H1 (cell line): ENCODE data around the gene TSC22D1. TPM values are rescaled to one million over a fixed set of nuclear protein-coding genes. Genes with fewer than 3 reads are reported as not detected.

Experiments
- CTCF ChIA-PET: fragments of 300-600 bp; sonication (Branson Sonifier 250); formaldehyde crosslinking; loops from one replicate; lab custom pipeline; 2021; ENCODE audit not compliant: partially characterized antibody; lab: Charles Lee
- POLR2A ChIA-PET: fragments of 300-600 bp; sonication (Branson Sonifier 250); formaldehyde crosslinking; loops from one replicate; lab custom pipeline; 2021; ENCODE audit warnings: inconsistent platforms; ENCODE audit not compliant: partially characterized antibody; lab: Charles Lee
- DNase-seq, 2 experiments: peaks; one replicate each; pipeline versions ENCODE4 v3.0.0 to v3.0.0-alpha.2; 2010 to 2022; ENCODE audit warnings: low spot score in 2 of 2, low read depth in 1 of 2, mixed read lengths in 1 of 2
- FAIRE-seq: peaks from 2 replicates; lab custom pipeline; 2011; peaks lifted over from hg19 to GRCh38; lab: Jason Lieb, UNC
- H2AFZ ChIP-seq: 2 replicates; pipeline ENCODE4 v1.8.1; 2012; ENCODE audit warnings: low read length, inconsistent platforms
- H2AK5ac ChIP-seq: 2 replicates; pipeline ENCODE4 v1.6.1; 2013; ENCODE audit warnings: low read depth, low read length
- H2BK120ac ChIP-seq: replicated peaks from 2 replicates; pipeline ENCODE3; 2013; ENCODE audit warnings: low read depth, low read length, inconsistent platforms
- H2BK12ac ChIP-seq: 2 replicates; pipeline ENCODE4 v1.6.1; 2013; ENCODE audit warnings: low read depth, low read length
- H2BK15ac ChIP-seq: 2 replicates; pipeline ENCODE4 v1.6.1; 2013; ENCODE audit warnings: low read length
- H2BK20ac ChIP-seq: 2 replicates; pipeline ENCODE4 v1.6.1; 2013; ENCODE audit warnings: low read length
- H2BK5ac ChIP-seq: 2 replicates; pipeline ENCODE4 v1.6.1; 2013; ENCODE audit warnings: low read depth, low read length
- H3K14ac ChIP-seq: 2 replicates; pipeline ENCODE4 v1.6.1; 2013; ENCODE audit warnings: inconsistent platforms; ENCODE audit not compliant: insufficient read length
- H3K18ac ChIP-seq: 2 replicates; pipeline ENCODE4 v1.6.1; 2013; ENCODE audit warnings: low read length; ENCODE audit errors: extremely low read depth
- H3K23ac ChIP-seq: 2 replicates; pipeline ENCODE4 v1.6.1; 2013; ENCODE audit warnings: inconsistent platforms; ENCODE audit not compliant: insufficient read length
- H3K23me2 ChIP-seq: 2 replicates; pipeline ENCODE4 v1.6.1; 2013; ENCODE audit warnings: low read depth, low read length
- H3K27ac ChIP-seq: 2 replicates; pipeline ENCODE4 v1.6.1; 2011; ENCODE audit warnings: low read depth, low read length, inconsistent platforms
- H3K27me3 ChIP-seq, 4 experiments: replicated peaks in 1 of 4; 1 replicate in 1 of 4; 2 replicates in 3 of 4; pipeline versions ENCODE4 v1.6.1 to v1.8.1; 2011 to 2013; ENCODE audit warnings: low read length in 3 of 4, mild to moderate bottlenecking in 3 of 4, inconsistent platforms in 2 of 4, mixed read lengths in 2 of 4, moderate library complexity in 1 of 4; ENCODE audit not compliant: control insufficient read depth in 3 of 4, insufficient read depth in 3 of 4; ENCODE audit errors: extremely low read depth in 1 of 4
- H3K36me3 ChIP-seq, 4 experiments: 2 replicates each; pipeline versions ENCODE4 v1.6.1 to v1.8.1; 2011 to 2013; ENCODE audit warnings: mild to moderate bottlenecking in 4 of 4, low read length in 3 of 4, moderate library complexity in 2 of 4, control low read depth in 1 of 4, inconsistent platforms in 1 of 4; ENCODE audit not compliant: insufficient read depth in 4 of 4, control insufficient read depth in 2 of 4
- H3K4ac ChIP-seq: replicated peaks from 2 replicates; pipeline ENCODE3; 2013; ENCODE audit warnings: low read length, low read depth, mixed read lengths, inconsistent platforms; ENCODE audit not compliant: insufficient read length
- H3K4me1 ChIP-seq, 4 experiments: replicated peaks in 1 of 4; 1 replicate in 1 of 4; 2 replicates in 3 of 4; pipeline versions ENCODE4 v1.6.1 to v1.8.1; 2011 to 2013; ENCODE audit warnings: low read length in 3 of 4, inconsistent platforms in 2 of 4, mixed read lengths in 1 of 4; ENCODE audit not compliant: insufficient read depth in 4 of 4, control insufficient read depth in 3 of 4
- H3K4me2 ChIP-seq, 2 experiments: 2 replicates each; pipeline versions ENCODE4 v1.6.1 to v1.8.1; 2011 to 2013; ENCODE audit warnings: low read depth in 2 of 2, low read length in 2 of 2, control low read depth in 1 of 2, inconsistent platforms in 1 of 2, mild to moderate bottlenecking in 1 of 2; ENCODE audit not compliant: insufficient read depth in 1 of 2
- H3K4me3 ChIP-seq, 4 experiments: fragments of 200-600, 300-600 bp in 1 of 4; sonication (generic), shearing (Covaris generic), sonication (Bioruptor Twin) in 1 of 4; 2 replicates each; pipeline versions ENCODE4 v1.5.1 to v1.8.1; 2011 to 2016; ENCODE audit warnings: low read length in 4 of 4, low read depth in 3 of 4, control low read depth in 2 of 4, inconsistent platforms in 2 of 4, mild to moderate bottlenecking in 2 of 4, mixed read lengths in 1 of 4, moderate library complexity in 1 of 4; ENCODE audit not compliant: insufficient read depth in 2 of 4; ENCODE audit errors: extremely low read depth in 1 of 4
- H3K56ac ChIP-seq: replicated peaks from 2 replicates; pipeline ENCODE3; 2013; ENCODE audit warnings: low read depth, mild to moderate bottlenecking, mixed read lengths, low read length, inconsistent platforms; ENCODE audit not compliant: insufficient read length
- H3K79me1 ChIP-seq: 2 replicates; pipeline ENCODE4 v1.6.1; 2013; ENCODE audit warnings: low read depth, low read length, control low read depth
- H3K79me2 ChIP-seq, 2 experiments: 2 replicates each; pipeline versions ENCODE4 v1.6.1 to v1.8.1; 2012 to 2013; ENCODE audit warnings: low read length in 2 of 2, mild to moderate bottlenecking in 2 of 2, inconsistent platforms in 1 of 2; ENCODE audit not compliant: insufficient read depth in 2 of 2, control insufficient read depth in 1 of 2
- H3K9ac ChIP-seq, 4 experiments: replicated peaks in 1 of 4; 1 replicate in 1 of 4; 2 replicates in 3 of 4; pipeline versions ENCODE4 v1.6.1 to v1.8.1; 2011 to 2013; ENCODE audit warnings: low read depth in 3 of 4, low read length in 3 of 4, control low read depth in 2 of 4, mild to moderate bottlenecking in 2 of 4, moderate library complexity in 2 of 4, inconsistent platforms in 1 of 4; ENCODE audit errors: extremely low read depth in 1 of 4
- H3K9me3 ChIP-seq, 2 experiments: 2 replicates each; pipeline versions ENCODE4 v1.6.1 to v1.8.1; 2012 to 2013; ENCODE audit warnings: mild to moderate bottlenecking in 2 of 2, moderate library complexity in 2 of 2, control low read depth in 1 of 2, inconsistent platforms in 1 of 2, low read depth in 1 of 2, low read length in 1 of 2, mixed read lengths in 1 of 2; ENCODE audit not compliant: insufficient read depth in 2 of 2
- H4K20me1 ChIP-seq, 2 experiments: replicated peaks in 1 of 2; 2 replicates each; pipeline versions ENCODE3 to v1.8.1; 2011 to 2013; ENCODE audit warnings: inconsistent platforms in 2 of 2, low read length in 2 of 2, mild to moderate bottlenecking in 1 of 2; ENCODE audit not compliant: insufficient read depth in 2 of 2, control insufficient read depth in 1 of 2
- H4K5ac ChIP-seq: 2 replicates; pipeline ENCODE4 v1.6.1; 2013; ENCODE audit warnings: low read length, low read depth, mixed read lengths, inconsistent platforms; ENCODE audit not compliant: insufficient read length
- H4K8ac ChIP-seq: 2 replicates; pipeline ENCODE4 v1.8.0; 2013; ENCODE audit warnings: mild to moderate bottlenecking, moderate library complexity, low read length, inconsistent platforms; ENCODE audit not compliant: insufficient read depth; ENCODE audit errors: extremely low read depth
- H4K91ac ChIP-seq: replicated peaks from 2 replicates; pipeline ENCODE3; 2013; ENCODE audit warnings: low read length, mixed read lengths, inconsistent platforms; ENCODE audit not compliant: insufficient read length
- RFX5 ChIP-seq: IDR thresholded peaks from 2 replicates; pipeline ENCODE4 v1.6.1; 2011; ENCODE audit warnings: low read depth, low read length, improper control_type of control experiment, borderline replicate concordance
- TAF1 ChIP-seq: IDR thresholded peaks from 2 replicates; pipeline ENCODE4 v1.6.1; 2011; ENCODE audit warnings: mild to moderate bottlenecking, low read depth, low read length
- WGBS, 2 experiments: shearing (Covaris generic) in 1 of 2; methylation state at CpG; one replicate each; pipeline versions ENCODE4 v1.1.6 to v1.1.7; 2013 to 2015; ENCODE audit warnings: low lambda C conversion rate in 2 of 2, mixed read lengths in 2 of 2, inconsistent platforms in 1 of 2, low coverage in 1 of 2, missing lambda C conversion rate in 1 of 2; ENCODE audit not compliant: insufficient replicate concordance in 2 of 2, insufficient coverage in 1 of 2, insufficient read length in 1 of 2; ENCODE audit errors: extremely low coverage in 1 of 2, missing lambda C conversion rate in 1 of 2; 5-methylcytosine and 5-hydroxymethylcytosine counted together
- polyA plus RNA-seq, 7 experiments: library from polyadenylated mRNA; depleted of rRNA in 3 of 7; stranded (reverse) in 5 of 7; unstranded in 2 of 7; fragments of >200 nt in 5 of 7; fragments of 200-250 nt in 2 of 7; gene quantifications; 1 replicate in 5 of 7; 2 replicates in 1 of 7; 4 replicates in 1 of 7; pipeline versions ENCODE4 v1.2.1 to v1.2.3, GENCODE V29; 2011 to 2013; ENCODE audit warnings: missing spikeins in 2 of 7, mixed read lengths in 2 of 7
- total RNA-seq: library from RNA; stranded (reverse); fragmentation: NEBNext Ultra II Directional; extraction: Animal tissue kit (Norgen Biotek cat#: 25700); gene quantifications from 2 replicates; pipeline ENCODE4 v1.2.1, GENCODE V29; 2021

Gene TSC22D1
- total and polyA plus RNA-seq, 2 of the 8 experiments (the other 6 are each of a cell fraction or from before 2014, with no cell fraction given) = 52.6 to 80.9 TPM

GRCh38 chr13:44591316-44591715 lies 15.2 kb upstream of the TSC22D1 start:
- Histone ChIP-seq H3K36me3 (no peaks in the 10 kb centered on the region), H3K4me3 (no peak overlapping the region), H2BK15ac (no peak overlapping the region), H4K5ac (no peak overlapping the region), H3K23me2 (no peaks in the 10 kb centered on the region), H4K8ac (peak overlapping the region; percentile 86; the same call in 1 of the 2 replicates), H3K79me1 (no peaks in the 10 kb centered on the region), H2BK5ac (no peak overlapping the region), H3K4me2 (no peak overlapping the region), H3K9ac (no peak overlapping the region), H4K20me1 (no peaks in the 10 kb centered on the region), H2AK5ac (no peak overlapping the region), H2BK20ac (no peak overlapping the region), H2BK12ac (no peak overlapping the region), H3K79me2 (no peaks in the 10 kb centered on the region), H3K56ac (no peak overlapping the region), H3K9me3 (no peaks in the 10 kb centered on the region; a peak in 1 of 4 replicates), H3K23ac (no peak overlapping the region), H3K14ac (no peak overlapping the region), H2AFZ (no peak overlapping the region), H4K91ac (no peak overlapping the region), H2BK120ac (no peak overlapping the region), H3K4me1 (peaks cover 0 to 4% (median 1%) of the 10 kb centered on the region in 4 experiments; a peak in 2 of 7 replicates), H3K4ac (no peak overlapping the region), H3K18ac (peak overlapping the region; percentile 48; the same call in 1 of the 2 replicates), H3K27me3 (no peaks in the 10 kb centered on the region), H3K27ac (no peak overlapping the region)
- FAIRE-seq (no peak), DNase-seq (peak in 1 of 2 experiments; percentile 77)
- TF ChIP-seq TAF1 (0 out of 2 replicates have a peak, but pooled peaks have one; percentile 21), RFX5 (no peak)
- ChIA-PET POLR2A (interaction anchor here (1.3 to 3.7 kb wide), 2 partner anchors 12 to 98 kb away, joined by 3 to 15 read pairs; no protein-coding TSS in a partner anchor), CTCF (interaction anchor here (0.6 to 0.8 kb wide), 2 partner anchors 12 to 227 kb away, joined by 4 read pairs; no protein-coding TSS in a partner anchor)
- 87% methylated on average over 9 of the region's 15 CpGs; no CpG with 5 or more reads in 1 of the 2 experiments for WGBS, 2 experiments
